Measurements from ENCODE around the gene ELAVL2. TPM values are rescaled to one million over a fixed set of nuclear protein-coding genes. Genes with fewer than 3 reads are reported as not detected.
A peak's percentile ranks its signal among the peaks of the same experiment; 100 is the strongest.

The ELAVL2 gene
- total RNA-seq, 1 donor from 2014 or later = 0.26 TPM

GRCh38 chr9:23830476-23830805, 4.4 kb upstream of the ELAVL2 start:
- no peak for FAIRE-seq
- H3K27me3 ChIP-seq (ENCODE audit: control insufficient read depth, insufficient read depth, low read length) = peaks cover 26% of the 10 kb centered on the region
- no peak for TF ChIP-seq CTCF (IDR thresholded peaks at IDR 0.05; ENCODE audit: insufficient read depth, low read length, severe bottlenecking)
- H3K36me3 ChIP-seq (ENCODE audit: control insufficient read depth, insufficient read depth, low read length) = no peaks in the 10 kb centered on the region
- no peak for DNase-seq (ENCODE audit: low read depth)
- H3K4me3 ChIP-seq (ENCODE audit: low read depth, low read length) = no peak overlapping the region

- peak; percentile 31 for DNase-seq (ENCODE audit: low read depth)
- FAIRE-seq = no peak
- Histone ChIP-seq H3K36me3 (ENCODE audit: control insufficient read depth, insufficient read depth, low read length) (no peaks in the 10 kb centered on the region), H3K27me3 (ENCODE audit: control insufficient read depth, insufficient read depth, low read length) (peaks cover 29% of the 10 kb centered on the region), H3K4me3 (ENCODE audit: low read depth, low read length) (no peak overlapping the region)
- TF ChIP-seq CTCF (IDR thresholded peaks at IDR 0.05; ENCODE audit: insufficient read depth, low read length, severe bottlenecking) = no peak
These were observed 3.8 kb upstream of the ELAVL2 start for GRCh38 chr9:23829580-23830475.

- H3K4me3 ChIP-seq (ENCODE audit: low read depth, low read length) = peak overlapping the region; percentile 35
- H3K36me3 ChIP-seq (ENCODE audit: control insufficient read depth, insufficient read depth, low read length) = no peaks in the 10 kb centered on the region
- FAIRE-seq (no peak), DNase-seq (ENCODE audit: low read depth) (no peak)
- H3K27me3 ChIP-seq (ENCODE audit: control insufficient read depth, insufficient read depth, low read length) = peaks cover 48% of the 10 kb centered on the region
- no peak for TF ChIP-seq CTCF (IDR thresholded peaks at IDR 0.05; ENCODE audit: insufficient read depth, low read length, severe bottlenecking)
These were observed 340 bp downstream of the ELAVL2 start for GRCh38 chr9:23825700-23826099.

GRCh38 chr9:23824830-23825591, 1.0 kb downstream of the ELAVL2 start:
- H3K27me3 ChIP-seq (ENCODE audit: control insufficient read depth, insufficient read depth, low read length) = peaks cover 46% of the 10 kb centered on the region
- TF ChIP-seq CTCF (IDR thresholded peaks at IDR 0.05; ENCODE audit: insufficient read depth, low read length, severe bottlenecking) = no peak
- peak; percentile 72 for FAIRE-seq
- no peaks in the 10 kb centered on the region for H3K36me3 ChIP-seq (ENCODE audit: control insufficient read depth, insufficient read depth, low read length)
- no peak overlapping the region for H3K4me3 ChIP-seq (ENCODE audit: low read depth, low read length)
- peak; percentile 16 for DNase-seq (ENCODE audit: low read depth)

- H3K4me3 ChIP-seq (ENCODE audit: low read depth, low read length) = no peak overlapping the region
- no peak for TF ChIP-seq CTCF (IDR thresholded peaks at IDR 0.05; ENCODE audit: insufficient read depth, low read length, severe bottlenecking)
- FAIRE-seq (no peak), DNase-seq (ENCODE audit: low read depth) (no peak)
- H3K36me3 ChIP-seq (ENCODE audit: control insufficient read depth, insufficient read depth, low read length) = no peaks in the 10 kb centered on the region
- H3K27me3 ChIP-seq (ENCODE audit: control insufficient read depth, insufficient read depth, low read length) = peaks cover 42% of the 10 kb centered on the region
These were observed 1.8 kb downstream of the ELAVL2 start for GRCh38 chr9:23823986-23824829.
